NCI-H1105 (cell line): ENCODE results near the gene PVALEF.

Experiments
- DNase-seq: peaks from one replicate; lab custom pipeline; 2025; lab: John Stamatoyannopoulos, UW

Gene PVALEF

GRCh38 chr17:81165246-81166032, at the start of gene PVALEF:
PVALEF (plus strand) TSS chr17:81165507; CDS start chr17:81181227, 15,720 bp downstream.
- no peak for DNase-seq

DNA sequence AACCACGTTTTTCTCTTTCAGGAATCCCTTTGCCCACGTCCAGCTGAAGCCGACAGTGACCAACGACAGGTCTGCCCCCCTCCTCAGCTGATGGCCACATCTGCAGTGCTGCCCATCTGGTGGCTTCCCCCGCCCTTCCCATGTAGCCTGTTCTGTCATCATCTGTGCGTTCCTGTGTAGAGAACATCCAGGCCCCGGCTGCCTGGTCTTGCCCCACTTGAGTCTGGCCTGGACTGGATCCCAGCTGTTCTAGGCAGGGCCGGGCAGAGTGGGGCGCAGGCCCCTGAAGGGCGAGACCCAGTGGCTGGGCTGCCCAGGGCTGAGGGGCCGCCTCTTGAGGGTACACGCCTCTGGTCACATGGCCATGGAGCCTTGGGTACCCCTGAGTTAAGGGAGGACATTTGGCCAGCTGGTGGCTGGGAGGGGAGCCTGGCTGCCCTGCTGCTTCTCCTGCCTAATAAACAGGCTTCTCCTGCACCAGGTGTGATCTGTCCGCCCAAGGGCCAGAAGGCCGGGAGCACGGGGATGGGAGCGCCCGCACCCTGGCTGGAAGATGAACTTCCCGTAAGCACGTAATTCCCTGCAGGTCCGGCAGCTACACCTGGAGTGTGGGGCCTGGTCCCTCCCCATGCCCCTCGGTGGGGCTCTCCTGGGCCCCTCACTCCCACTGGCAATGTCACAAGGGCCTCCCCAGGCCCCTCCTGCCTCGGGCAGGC, 49.4 kb upstream of the PVALEF start:
- DNase-seq = no peak

GRCh38 chr17:81116704-81117103, 48.6 kb upstream of the PVALEF start:
- DNase-seq = no peak

DNA sequence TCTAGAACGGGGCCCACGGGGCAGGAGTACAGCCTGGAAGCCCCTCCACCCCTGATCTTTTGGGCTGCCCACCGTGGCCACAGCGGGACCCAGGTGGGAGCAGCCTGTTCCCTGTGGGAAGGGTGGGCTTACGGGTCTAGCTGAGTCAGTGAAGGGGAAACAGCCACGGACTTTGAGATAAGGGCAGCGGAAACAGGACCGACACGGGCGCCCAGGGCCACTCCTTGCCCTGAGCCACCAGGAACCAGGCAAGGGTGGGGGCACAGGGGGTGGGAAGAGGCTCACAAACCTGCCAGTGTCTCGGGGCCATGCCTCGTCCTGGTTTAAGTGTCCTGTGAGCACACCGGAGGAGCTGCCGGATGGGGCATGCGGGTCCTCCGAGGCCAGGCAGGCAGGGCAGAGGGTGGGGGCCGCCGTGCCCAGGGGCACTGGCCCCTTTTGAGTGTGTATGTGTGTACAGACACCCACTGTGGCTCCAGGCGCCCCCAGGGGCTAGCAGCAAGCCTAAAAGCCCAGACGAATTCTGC, 47.6 kb upstream of the PVALEF start:
- DNase-seq = no peak

DNA sequence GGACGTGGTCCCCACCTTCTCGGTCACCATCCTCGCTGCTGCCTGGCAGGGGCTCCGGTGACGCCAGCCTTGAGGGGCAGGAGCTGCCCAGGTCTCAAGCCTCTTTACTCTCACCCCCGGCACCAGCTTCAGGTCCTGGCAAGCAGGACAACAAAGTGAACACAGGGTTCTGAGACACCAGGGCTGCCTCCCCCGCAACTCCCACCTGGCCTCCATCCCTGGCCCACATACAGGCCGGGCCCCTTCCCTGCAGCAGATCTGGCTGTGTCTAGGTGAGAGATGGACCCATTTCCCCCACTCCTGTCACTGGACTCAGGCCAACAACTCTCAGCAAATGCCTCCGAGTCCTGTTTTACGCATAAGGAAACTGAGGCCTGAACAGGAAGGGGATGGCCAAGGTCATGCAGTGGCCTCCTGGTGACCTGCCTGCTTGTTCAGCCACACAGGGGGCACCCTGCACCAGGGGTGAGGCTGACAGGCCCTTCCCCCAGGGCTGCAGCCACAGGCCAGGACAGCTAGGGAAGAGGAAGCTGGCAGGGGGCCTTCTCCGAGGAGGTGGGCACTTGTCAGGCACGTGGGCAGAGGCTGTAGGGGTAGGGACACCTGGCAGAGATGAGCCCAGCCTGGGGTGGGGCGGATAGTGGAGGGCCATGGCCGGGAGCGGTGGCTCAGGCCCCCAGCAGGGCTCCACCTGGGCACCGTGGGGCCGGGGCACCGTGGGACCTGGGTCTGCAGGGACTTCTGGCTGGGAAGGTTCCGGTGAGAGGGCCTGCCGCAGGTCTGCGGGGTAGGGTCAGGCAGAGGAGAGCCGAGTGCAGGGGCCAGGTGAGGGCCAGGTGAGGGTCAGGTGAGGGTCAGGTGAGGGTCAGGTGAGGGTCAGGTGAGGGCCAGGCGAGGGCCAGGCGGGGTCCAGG, 46.7 kb upstream of the PVALEF start:
- DNase-seq = no peak

- peak; percentile 95 for DNase-seq
These were observed 45.8 kb upstream of the PVALEF start for GRCh38 chr17:81119223-81120148.

GRCh38 chr17:81120149-81120484, 45.2 kb upstream of the PVALEF start:
- no peak for DNase-seq

GRCh38 chr17:81120695-81121621, 44.3 kb upstream of the PVALEF start:
- no peak for DNase-seq

DNA sequence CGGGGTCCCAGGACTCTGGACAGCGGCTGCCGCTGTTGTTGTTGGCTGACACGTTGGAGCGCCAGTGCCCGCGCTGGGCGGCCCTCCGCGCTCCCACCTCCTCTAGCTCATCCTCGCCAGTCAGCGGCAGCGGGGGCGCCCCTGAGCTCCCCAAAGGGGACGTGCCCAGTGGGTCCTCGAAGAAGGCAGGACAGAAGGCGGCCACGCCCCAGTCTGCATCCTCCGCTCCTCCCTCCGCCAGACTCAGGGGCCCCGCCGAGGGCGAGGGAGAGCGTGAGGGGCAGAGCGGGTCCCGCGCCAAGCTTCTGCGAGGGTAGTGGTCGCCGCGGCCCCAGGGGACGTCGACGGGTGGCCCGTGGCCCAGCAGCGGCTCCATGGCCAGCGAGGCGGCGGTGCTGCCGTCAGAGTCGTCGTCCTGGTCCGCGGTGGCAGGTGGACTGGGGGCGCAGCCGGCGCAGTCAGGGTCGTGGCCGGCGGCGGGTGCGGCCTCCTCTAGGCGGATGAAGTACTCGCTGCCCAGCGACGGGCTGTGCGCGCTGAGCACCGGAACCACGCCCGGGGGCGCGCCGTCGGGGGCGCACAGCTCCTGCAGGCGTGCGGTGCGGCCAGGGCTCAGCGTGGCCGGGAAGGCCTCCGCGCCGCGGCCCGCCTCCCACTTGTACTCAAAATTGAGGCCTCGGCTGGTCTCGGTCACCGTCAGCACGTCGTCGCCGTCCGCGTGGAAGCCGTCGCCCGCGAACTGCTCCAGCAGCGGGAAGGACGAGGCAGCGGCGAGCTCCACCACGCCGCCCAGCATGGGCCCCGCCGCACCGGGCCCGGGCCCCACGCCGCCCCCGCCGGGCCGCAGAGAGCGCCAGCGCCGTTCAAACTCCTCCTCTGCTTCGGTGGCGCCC, 43.2 kb upstream of the PVALEF start:
- no peak for DNase-seq

DNA sequence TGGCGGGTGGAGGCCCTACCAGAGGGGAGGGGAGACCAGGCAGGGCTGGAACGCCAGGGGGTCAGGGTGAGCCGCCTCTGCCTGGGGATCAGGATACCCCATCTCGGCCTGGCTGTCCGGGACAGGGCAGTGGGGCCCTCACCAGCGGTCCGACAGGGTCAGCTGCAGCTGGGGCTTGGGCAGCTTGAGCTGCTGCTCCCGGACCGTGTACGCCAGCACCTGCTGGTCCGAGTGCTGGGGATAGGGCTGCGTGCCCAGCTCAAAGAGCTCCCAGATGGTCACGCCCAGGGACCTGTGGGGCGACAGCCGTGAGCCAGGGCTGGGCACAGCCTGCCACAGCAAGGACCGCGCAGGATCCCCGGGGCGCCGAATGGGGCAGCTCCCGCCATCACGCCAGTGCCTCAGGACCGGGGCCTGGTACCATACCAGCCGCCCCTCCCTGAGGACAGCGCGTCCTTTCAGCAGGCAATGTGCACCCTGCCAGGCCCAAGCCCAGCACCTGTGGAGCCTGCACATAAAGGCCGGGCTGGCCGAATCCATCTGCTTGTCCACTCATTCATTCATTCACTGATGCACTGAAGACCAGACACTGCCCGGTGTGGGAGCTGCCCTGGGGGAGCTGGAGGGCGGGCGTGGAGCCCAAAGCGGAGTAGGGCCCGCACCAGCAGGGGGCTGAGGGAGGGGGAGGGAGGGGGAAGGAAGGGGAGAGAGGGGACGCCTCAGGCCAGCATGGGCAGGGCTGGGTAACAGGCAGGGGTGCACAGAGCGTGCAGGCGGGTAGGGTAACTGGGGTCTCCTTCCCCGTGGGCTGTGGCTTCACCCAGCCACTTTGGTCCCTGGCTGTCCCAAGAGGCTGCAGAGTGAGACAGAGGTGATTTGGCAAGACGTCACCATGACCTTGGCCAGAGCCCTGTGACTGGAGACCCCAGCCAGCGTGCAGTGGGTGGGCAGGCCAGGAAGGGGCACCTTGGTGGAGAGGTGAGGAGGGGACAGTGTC, 42.0 kb upstream of the PVALEF start:
- no peak for DNase-seq

DNA sequence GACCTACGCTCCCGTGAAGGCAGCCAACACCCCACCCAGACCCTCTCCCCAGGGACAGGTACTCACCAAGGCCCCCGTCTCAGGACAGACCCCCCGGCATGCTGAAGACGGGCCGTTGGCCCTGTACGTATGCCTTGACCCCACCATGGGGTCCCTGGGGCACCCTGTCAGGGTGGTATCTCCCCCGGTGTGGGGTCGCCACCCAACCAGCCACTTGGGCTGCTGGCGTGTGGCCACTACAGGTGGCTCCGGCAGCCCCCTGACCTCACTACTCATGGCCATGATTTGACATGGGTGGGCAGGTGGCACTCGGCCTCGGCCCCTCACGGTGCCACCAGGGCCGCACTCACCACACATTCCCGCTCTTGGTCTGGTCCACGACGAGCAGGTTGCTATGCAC, 40.9 kb upstream of the PVALEF start:
- no peak for DNase-seq

- peak; percentile 12 for DNase-seq
These were observed 39.7 kb upstream of the PVALEF start for GRCh38 chr17:81125573-81126081.

DNA sequence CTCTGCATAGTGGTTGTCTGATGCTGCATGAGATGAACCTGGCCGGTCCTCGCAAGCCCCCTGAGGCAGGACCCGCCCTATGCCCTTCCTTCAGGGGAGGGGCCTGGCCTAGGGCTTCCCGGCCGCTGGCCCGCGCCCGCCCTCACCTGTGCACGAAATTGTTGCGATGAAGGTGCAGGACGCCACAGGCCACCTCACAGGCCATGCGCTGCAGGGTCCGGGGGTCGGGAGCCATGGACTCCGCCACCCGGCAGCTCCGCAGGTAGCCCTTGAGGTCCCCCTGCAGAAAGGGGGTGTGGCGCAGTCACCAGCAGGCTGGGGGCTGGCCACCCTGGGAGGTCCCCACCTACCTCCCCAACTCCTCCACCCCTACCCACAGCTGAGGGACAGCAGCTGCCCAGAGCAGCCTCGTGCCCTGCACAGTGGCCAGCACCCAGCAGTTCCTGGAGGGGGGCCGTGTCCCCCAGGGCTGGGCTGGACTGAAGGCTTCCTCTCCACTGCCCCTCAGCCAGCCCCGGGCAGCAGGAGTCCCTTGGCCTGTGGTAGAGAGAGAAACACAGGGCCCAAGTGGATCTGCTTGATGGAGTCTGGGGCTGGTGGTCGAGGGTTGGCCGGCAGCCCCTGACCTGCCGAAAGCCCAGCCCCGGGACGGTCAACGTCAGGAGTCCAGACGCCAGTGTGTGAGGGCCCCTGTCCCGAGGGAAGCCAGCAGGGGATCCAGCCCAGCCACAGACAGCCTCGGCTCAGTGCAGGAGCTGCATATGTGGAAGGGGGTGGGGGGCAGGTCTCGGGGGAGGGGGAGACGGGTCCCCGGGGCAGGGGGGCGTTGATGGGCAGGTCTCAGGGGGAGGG, 38.8 kb upstream of the PVALEF start:
- no peak for DNase-seq

- no peak for DNase-seq
These were observed 38.2 kb upstream of the PVALEF start for GRCh38 chr17:81127133-81127455.

DNA sequence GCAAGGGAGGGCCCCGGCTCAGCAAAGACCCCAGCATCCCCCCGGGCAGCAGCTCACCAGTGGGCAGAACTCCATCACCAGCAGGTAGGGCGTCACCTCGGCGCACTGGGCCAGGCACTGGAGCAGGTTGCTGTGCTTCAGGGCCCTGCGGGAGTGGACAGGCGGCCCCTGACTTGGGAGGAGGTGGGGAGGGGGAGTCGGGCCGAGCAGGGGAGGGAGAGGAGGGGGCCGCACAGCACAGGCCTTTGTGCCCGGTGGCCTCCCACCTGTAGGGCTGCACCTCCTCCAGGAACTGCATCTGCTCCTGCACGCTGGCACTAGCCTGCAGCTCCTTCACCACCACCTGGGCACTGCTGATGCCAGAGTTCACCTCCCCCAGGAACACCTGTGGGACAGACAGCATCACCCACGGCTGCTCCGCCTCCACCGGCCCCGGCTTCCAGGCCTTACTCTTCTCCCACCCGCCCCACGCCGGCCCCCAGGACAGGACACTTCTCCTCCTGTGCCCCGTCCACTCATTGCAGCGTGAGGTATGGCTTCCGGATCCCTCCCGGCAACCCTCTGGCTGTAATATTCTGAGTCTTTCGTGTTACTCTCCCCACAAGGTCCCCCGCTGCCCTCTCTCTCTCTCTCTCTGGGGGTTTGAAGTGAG, 37.7 kb upstream of the PVALEF start:
- DNase-seq = no peak

DNA sequence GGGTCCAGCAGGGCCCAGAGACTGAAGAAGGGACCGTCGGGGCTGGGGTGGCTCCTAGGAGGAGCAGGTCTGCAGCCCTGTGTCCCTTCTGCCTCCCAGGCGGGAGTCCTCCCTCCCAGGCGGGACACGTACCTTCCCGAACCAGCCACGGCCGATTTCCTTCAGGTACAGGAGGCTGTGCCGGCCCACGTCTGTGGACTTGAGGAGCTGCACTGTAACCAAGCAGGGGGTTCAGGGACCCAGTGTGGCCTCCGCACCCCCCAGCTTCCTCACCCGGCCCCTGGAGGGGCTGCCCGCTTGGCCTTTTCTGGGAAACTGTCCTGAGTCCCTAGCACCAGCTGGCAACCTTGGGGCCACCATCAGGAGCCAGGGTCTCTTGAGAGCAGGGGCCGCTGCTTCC, 37.0 kb upstream of the PVALEF start:
- DNase-seq = no peak
